T-helper 17 cell (primary cell): ENCODE measurements around the gene CACNA1C. TPM values are rescaled to one million over a fixed set of nuclear protein-coding genes. Genes with fewer than 3 reads are reported as not detected.

ENCODE experiments used
- ATAC-seq: fragments of 150-1000 bp; cut with Tn5 transposase; 2 replicates; pipeline ENCODE4 v1.10.0; 2021; ENCODE audit warnings: mild to moderate bottlenecking, moderate library complexity
- DNase-seq, 3 donors: peaks; one replicate each; pipeline versions ENCODE4 v3.0.0 to v3.0.0-alpha.2; 2020 to 2021
- H3K9me3 ChIP-seq: one replicate; pipeline ENCODE4 v1.7.0; 2013; ENCODE audit warnings: low read length, mild to moderate bottlenecking; ENCODE audit not compliant: control insufficient read depth, poor library complexity, severe bottlenecking
- H3K27ac Mint-ChIP-seq: one replicate; pipeline ENCODE4 v1.8.0; 2022; ENCODE audit warnings: mild to moderate bottlenecking, moderate library complexity, mixed read lengths
- H3K27me3 Mint-ChIP-seq: one replicate; pipeline ENCODE4 v1.8.0; 2022; ENCODE audit warnings: mixed read lengths
- H3K36me3 Mint-ChIP-seq: one replicate; pipeline ENCODE4 v1.8.0; 2022; ENCODE audit warnings: low read depth, mixed read lengths
- H3K4me1 Mint-ChIP-seq: one replicate; pipeline ENCODE4 v1.8.0; 2022; ENCODE audit warnings: mild to moderate bottlenecking, mixed read lengths
- H3K4me3 Mint-ChIP-seq: one replicate; pipeline ENCODE4 v1.8.0; 2022; ENCODE audit warnings: mild to moderate bottlenecking, moderate library complexity, mixed read lengths
- total RNA-seq, 4 donors: library from RNA in 2 of 4; stranded (reverse) in 2 of 4; gene quantifications; one replicate each; pipeline ENCODE4 v1.2.3 and lab custom pipeline; 2022 to 2026

The CACNA1C gene
- total RNA-seq (under 1 TPM; 0.02 to 0.18 TPM), total RNA-seq (lab: John Stamatoyannopoulos, UW) (0.12 to 0.68 reads per million in 2 donors)

DNA sequence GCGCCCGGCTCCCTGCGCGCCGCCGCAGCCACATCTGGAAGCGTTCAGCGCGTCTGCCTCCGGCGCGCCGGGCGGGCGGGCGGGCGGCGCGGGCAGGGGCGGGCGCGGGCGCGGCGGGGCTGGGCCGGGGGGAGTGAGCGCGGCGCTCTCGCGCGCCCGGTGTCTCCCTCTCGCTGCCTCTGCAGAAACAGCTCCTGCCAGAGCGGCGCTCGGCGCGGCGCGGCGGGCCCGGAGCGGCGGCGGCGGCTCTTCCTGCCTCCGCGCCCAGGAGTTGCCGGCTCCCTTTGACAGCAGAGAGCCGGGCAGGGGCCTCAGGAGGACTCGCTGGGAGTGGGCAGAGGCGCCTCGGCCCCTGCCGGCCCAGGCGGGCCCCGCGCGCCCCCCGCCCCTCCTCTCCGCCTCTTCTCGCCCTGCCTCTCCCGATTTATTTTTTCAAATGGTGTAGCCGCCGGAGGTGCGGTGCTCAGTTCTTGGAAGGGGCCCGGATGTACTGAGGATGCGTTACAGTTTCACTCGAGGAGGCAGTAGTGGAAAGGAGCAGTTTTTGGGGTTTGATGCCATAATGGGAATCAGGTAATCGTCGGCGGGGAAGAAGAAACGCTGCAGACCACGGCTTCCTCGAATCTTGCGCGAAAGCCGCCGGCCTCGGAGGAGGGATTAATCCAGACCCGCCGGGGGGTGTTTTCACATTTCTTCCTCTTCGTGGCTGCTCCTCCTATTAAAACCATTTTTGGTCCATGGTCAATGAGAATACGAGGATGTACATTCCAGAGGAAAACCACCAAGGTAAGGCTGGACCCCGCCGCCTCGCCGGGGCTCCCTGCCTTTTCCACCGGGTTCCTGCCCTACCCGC lies at the start of gene CACNA1C:
Gene CACNA1C (plus strand): TSS at position 162 of the 853 bp plus-strand sequence. CDS start 576 bp downstream, at position 738.
- peaks cover 15% of the 10 kb centered on the region for H3K36me3 Mint-ChIP-seq
- H3K4me3 Mint-ChIP-seq = peak within 1 kb of the TSS; percentile 88
- H3K27ac Mint-ChIP-seq = no peak within 1 kb of the TSS
- peaks cover 79% of the 10 kb centered on the region for H3K27me3 Mint-ChIP-seq
- no peaks in the 10 kb centered on the region for H3K9me3 ChIP-seq
- ATAC-seq (peak; percentile 90), DNase-seq (peak; percentile 15 to 27 (median 16))
- peaks cover 25% of the 10 kb centered on the region for H3K4me1 Mint-ChIP-seq

GRCh38 chr12:2003676-2004112 lies 49.1 kb upstream of the CACNA1C start:
- DNase-seq = no peak
- ATAC-seq = peak; percentile 38
- H3K27me3 Mint-ChIP-seq = no peaks in the 10 kb centered on the region
- peaks cover 26% of the 10 kb centered on the region for H3K4me1 Mint-ChIP-seq
- H3K4me3 Mint-ChIP-seq = peak overlapping the region; percentile 97
- peak overlapping the region; percentile 99 for H3K27ac Mint-ChIP-seq
- H3K36me3 Mint-ChIP-seq = peaks cover 6% of the 10 kb centered on the region
- no peaks in the 10 kb centered on the region for H3K9me3 ChIP-seq

DNA sequence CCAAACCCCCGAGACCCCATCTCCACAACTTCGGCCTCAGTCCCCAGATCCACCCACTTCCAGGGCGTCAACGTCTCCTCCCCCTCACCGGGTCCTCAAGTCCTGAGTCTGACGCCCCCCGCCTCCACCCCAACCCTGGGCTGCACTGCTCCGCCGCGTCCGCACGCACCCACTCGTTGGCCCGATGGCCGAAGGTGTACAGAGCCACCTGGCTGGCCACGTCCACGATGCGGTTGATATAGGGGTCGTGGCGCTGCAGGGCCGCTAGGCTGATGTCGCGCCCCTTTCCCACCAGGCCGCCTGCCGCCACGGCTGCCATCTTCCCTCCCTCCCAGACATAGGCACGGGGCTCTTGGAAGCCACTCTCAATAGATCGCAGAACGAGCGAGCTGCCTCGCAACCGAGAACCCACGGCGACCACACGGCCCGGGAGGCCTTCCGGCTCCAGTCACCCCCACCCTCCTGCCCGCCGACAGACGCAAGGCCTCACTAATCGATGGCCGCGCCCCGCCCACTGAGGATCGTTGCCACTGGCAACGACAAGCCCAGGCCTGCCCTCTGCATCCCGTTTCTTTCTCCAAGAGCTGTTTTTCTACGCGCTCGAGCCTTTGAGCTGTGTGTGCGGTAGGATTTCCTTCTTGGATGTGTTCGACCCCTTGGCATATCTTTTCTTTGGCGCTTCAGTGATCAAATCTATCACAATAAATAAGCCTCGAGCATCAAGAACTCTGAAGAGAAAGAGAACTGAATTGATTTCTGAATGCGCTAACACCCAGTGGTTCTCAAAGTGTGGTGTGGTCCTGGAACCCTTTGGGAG lies 48.5 kb upstream of the CACNA1C start, which contains the start of gene DCP1B:
Gene DCP1B (minus strand): TSS at position 345 of the 817 bp plus-strand sequence. CDS start 26 bp downstream, at position 319.
- DNase-seq = peak; percentile 86 to 88 (median 86)
- H3K4me3 Mint-ChIP-seq = peak within 1 kb of the TSS; percentile 97
- peaks cover 6% of the 10 kb centered on the region for H3K36me3 Mint-ChIP-seq
- H3K27me3 Mint-ChIP-seq = no peaks in the 10 kb centered on the region
- peak within 1 kb of the TSS; percentile 99 for H3K27ac Mint-ChIP-seq
- no peaks in the 10 kb centered on the region for H3K9me3 ChIP-seq
- H3K4me1 Mint-ChIP-seq = peaks cover 26% of the 10 kb centered on the region
- peak; percentile 100 for ATAC-seq

DNA sequence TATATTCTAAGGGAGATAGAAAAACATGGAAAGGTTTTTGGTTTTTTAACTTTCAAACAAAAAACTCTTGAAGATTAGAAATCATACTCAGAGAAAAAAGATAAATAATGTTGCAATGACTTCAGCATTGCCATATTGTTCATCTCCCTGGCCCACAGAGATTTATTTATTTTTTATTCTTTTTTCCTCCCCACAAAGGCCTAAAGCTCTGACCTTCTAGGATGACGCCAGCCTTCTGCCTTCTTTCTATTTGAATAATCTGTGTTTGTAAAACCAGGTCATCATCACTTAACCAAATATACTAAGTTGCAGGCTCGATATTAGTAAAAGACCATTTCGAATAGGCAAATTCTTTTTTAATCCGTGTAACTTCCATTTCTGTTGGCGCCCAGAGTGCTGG lies 44.1 kb upstream of the CACNA1C start:
- peaks cover 8% of the 10 kb centered on the region for H3K27me3 Mint-ChIP-seq
- peaks cover 3% of the 10 kb centered on the region for H3K36me3 Mint-ChIP-seq
- DNase-seq (no peak), ATAC-seq (no peak)
- H3K4me3 Mint-ChIP-seq = no peak overlapping the region
- H3K9me3 ChIP-seq = no peaks in the 10 kb centered on the region
- no peak overlapping the region for H3K27ac Mint-ChIP-seq
- peaks cover 8% of the 10 kb centered on the region for H3K4me1 Mint-ChIP-seq

DNA sequence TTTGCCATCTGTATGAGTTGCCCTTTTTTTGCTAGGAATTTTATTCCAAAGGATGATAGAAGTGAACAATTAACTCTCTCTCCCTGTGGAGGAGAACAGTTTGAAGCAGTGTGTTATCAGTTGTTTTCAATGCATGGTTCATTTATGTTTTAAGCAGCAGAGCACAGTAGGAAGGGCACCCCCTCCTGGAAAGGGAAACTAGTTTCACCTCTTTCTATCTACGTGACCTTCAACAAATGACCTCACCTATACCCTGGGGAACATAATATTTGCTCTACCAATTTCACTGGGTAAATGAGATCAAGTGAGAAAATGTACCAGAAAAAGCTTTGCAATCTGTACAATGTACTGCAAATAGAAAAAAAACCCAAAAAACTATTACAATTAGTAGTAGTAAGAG lies 43.2 kb upstream of the CACNA1C start:
- H3K4me1 Mint-ChIP-seq = peaks cover 2% of the 10 kb centered on the region
- H3K36me3 Mint-ChIP-seq = no peaks in the 10 kb centered on the region
- no peak for DNase-seq
- peaks cover 8% of the 10 kb centered on the region for H3K27me3 Mint-ChIP-seq
- H3K27ac Mint-ChIP-seq = no peak overlapping the region
- no peak for ATAC-seq
- no peaks in the 10 kb centered on the region for H3K9me3 ChIP-seq
- no peak overlapping the region for H3K4me3 Mint-ChIP-seq

- ATAC-seq = no peak
- no peaks in the 10 kb centered on the region for H3K9me3 ChIP-seq
These were observed 40.9 kb upstream of the CACNA1C start for GRCh38 chr12:2011643-2012607.

DNA sequence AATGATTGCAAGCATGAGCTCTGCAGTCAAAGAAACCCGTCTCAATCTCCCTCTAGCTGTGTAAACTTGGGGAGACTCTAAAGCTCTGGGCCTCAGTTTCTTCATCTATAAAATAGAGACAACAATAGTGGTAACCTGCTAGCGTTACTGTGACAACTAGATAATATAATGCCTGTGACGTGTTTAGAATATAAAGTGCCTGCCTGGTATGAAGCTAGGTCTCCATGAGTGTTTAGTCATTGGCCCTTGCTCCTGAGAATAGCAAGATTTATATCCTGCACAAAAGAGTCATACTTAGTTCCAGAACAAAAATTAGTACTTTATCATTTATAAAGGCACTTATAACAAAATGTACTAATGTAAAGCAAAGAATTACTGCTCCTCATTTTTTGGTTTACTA lies 39.7 kb upstream of the CACNA1C start:
- no peak overlapping the region for H3K27ac Mint-ChIP-seq
- no peak for ATAC-seq

More at GRCh38 chr12:2011643-2012607, 40.9 kb upstream of the CACNA1C start:
- Mint-ChIP-seq H3K36me3 (no peaks in the 10 kb centered on the region), H3K27ac (no peak overlapping the region), H3K4me1 (peaks cover 2% of the 10 kb centered on the region), H3K4me3 (no peak overlapping the region), H3K27me3 (peaks cover 12% of the 10 kb centered on the region)
- DNase-seq = no peak

GRCh38 chr12:2013527-2014223 lies 39.1 kb upstream of the CACNA1C start:
- H3K4me3 Mint-ChIP-seq = no peak overlapping the region
- H3K4me1 Mint-ChIP-seq = peaks cover 10% of the 10 kb centered on the region
- peaks cover 29% of the 10 kb centered on the region for H3K27me3 Mint-ChIP-seq
- no peaks in the 10 kb centered on the region for H3K36me3 Mint-ChIP-seq
- H3K27ac Mint-ChIP-seq = no peak overlapping the region
- no peaks in the 10 kb centered on the region for H3K9me3 ChIP-seq
- DNase-seq = no peak
- no peak for ATAC-seq

More for the DNA sequence above, 39.7 kb upstream of the CACNA1C start:
- Mint-ChIP-seq H3K27me3 (peaks cover 23% of the 10 kb centered on the region), H3K36me3 (no peaks in the 10 kb centered on the region), H3K4me1 (peaks cover 8% of the 10 kb centered on the region), H3K4me3 (no peak overlapping the region)
- no peak for DNase-seq
- no peaks in the 10 kb centered on the region for H3K9me3 ChIP-seq

GRCh38 chr12:2014231-2014630 lies 38.6 kb upstream of the CACNA1C start:
- Mint-ChIP-seq H3K27ac (no peak overlapping the region), H3K4me1 (peaks cover 10% of the 10 kb centered on the region), H3K27me3 (peaks cover 35% of the 10 kb centered on the region), H3K36me3 (peaks cover 2% of the 10 kb centered on the region), H3K4me3 (no peak overlapping the region)
- ATAC-seq (no peak), DNase-seq (no peak)
- no peaks in the 10 kb centered on the region for H3K9me3 ChIP-seq

- H3K9me3 ChIP-seq = no peaks in the 10 kb centered on the region
- Mint-ChIP-seq H3K4me3 (no peak overlapping the region), H3K36me3 (peaks cover 6% of the 10 kb centered on the region), H3K4me1 (peaks cover 10% of the 10 kb centered on the region), H3K27me3 (peaks cover 44% of the 10 kb centered on the region), H3K27ac (peak overlapping the region; percentile 39)
- ATAC-seq (no peak), DNase-seq (no peak)
These were observed 35.8 kb upstream of the CACNA1C start for GRCh38 chr12:2016862-2017545.

DNA sequence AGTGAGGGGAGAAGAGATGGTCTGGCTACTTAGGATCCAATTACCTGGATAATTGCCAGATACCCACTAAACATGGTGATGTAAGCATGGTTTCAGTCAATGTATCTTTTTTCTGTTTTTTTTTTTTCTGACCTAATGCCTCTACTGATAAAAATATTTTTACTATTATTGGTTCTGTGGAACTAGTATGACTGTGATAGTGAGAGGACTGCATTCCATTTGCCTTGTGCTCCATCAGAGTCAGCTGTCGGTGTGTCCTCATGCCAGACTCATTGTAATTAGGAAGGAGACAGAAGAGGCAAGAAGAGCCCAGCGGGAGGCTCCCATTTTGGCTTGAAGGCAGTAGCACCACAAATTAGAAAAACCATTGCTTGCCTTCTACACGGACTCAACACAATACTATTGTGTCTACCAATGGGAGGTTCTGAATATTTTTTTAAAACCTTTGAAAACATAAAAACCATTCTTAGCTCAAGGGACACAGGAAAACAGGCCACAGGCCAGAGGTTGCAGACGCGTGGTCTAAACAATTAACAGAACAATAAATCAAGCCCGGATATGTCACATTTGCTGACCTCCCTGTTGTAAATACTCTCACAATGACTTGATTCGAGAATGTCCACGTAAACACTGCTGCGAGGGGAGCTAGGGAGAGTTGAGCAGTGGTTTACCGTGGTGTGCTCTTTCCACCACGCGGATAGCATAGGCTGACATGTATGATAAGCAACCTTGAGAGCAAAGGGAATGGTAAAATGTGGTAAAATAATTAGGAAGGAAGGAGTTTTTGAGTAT lies 35.0 kb upstream of the CACNA1C start:
- Mint-ChIP-seq H3K27me3 (peaks cover 51% of the 10 kb centered on the region), H3K36me3 (peaks cover 6% of the 10 kb centered on the region), H3K27ac (peak overlapping the region; percentile 39), H3K4me3 (no peak overlapping the region), H3K4me1 (peaks cover 10% of the 10 kb centered on the region)
- DNase-seq (no peak), ATAC-seq (no peak)
- H3K9me3 ChIP-seq = no peaks in the 10 kb centered on the region
